Vagina (tissue), 2 donors: ENCODE measurements around the gene MPV17L2.

ENCODE experiments used
- POLR2A ChIP-seq, 2 donors: fragments of 450-650 bp; IDR thresholded peaks; one replicate each; pipeline ENCODE4 v1.6.1; 2017; ENCODE audit warnings: antibody characterized with exemption in 2 of 2, mild to moderate bottlenecking in 2 of 2, moderate library complexity in 2 of 2
- POLR2AphosphoS5 ChIP-seq, 2 donors: sonication (generic); formaldehyde crosslinking; IDR thresholded peaks; one replicate each; pipeline ENCODE4 v1.9.0; 2017; ENCODE audit warnings: antibody characterized with exemption in 2 of 2, mild to moderate bottlenecking in 2 of 2, low read depth in 1 of 2; ENCODE audit not compliant: insufficient read depth in 1 of 2
- TF ChIP-seq, protein P1 (sequence below), 3 experiments: fragments of 450-650 bp in 2 of 3; fragments of 200-600 bp in 1 of 3; sonication (generic) in 1 of 3; IDR thresholded peaks; one replicate each; pipeline ENCODE4 v1.5.1; 2017 to 2019; ENCODE audit warnings: antibody characterized with exemption in 3 of 3, mild to moderate bottlenecking in 2 of 3, moderate library complexity in 2 of 3

DNA sequence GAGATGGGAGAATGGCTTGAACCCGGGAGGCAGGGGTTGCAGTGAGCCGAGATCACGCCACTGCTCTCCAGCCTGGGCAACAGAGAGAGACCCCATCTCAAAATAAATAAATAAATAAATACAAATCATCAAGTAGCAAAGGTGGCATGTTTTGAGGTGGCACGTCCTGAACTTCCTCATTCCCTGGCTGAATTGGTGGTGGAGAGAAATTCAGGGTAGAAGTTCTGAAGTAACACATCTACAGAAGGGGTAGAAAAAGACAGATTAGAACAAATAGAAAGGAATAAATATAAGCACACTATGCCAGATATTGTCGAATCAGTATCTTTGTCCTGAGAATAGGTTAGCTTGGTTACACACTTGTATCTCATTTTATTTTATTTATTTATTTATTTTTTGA, 13.1 kb upstream of the MPV17L2 start:
- TF ChIP-seq, protein P1, sequence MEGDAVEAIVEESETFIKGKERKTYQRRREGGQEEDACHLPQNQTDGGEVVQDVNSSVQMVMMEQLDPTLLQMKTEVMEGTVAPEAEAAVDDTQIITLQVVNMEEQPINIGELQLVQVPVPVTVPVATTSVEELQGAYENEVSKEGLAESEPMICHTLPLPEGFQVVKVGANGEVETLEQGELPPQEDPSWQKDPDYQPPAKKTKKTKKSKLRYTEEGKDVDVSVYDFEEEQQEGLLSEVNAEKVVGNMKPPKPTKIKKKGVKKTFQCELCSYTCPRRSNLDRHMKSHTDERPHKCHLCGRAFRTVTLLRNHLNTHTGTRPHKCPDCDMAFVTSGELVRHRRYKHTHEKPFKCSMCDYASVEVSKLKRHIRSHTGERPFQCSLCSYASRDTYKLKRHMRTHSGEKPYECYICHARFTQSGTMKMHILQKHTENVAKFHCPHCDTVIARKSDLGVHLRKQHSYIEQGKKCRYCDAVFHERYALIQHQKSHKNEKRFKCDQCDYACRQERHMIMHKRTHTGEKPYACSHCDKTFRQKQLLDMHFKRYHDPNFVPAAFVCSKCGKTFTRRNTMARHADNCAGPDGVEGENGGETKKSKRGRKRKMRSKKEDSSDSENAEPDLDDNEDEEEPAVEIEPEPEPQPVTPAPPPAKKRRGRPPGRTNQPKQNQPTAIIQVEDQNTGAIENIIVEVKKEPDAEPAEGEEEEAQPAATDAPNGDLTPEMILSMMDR (IDR thresholded peaks at IDR 0.05) = no peak
- no peak for TF ChIP-seq POLR2A (IDR thresholded peaks at IDR 0.05)
- no peak for TF ChIP-seq POLR2AphosphoS5 (IDR thresholded peaks at IDR 0.05; ENCODE audit: insufficient read depth in 1 of 2, low read depth in 1 of 2)
